GM12874 (cell line): ENCODE results near the gene GATA2.

Source experiments
- TF ChIP-seq, protein P1 (sequence below): IDR thresholded peaks from 2 replicates; pipeline ENCODE4 v1.5.1; 2011; ENCODE audit warnings: low read depth, mild to moderate bottlenecking, control low read depth, low read length, moderate library complexity; ENCODE audit not compliant: insufficient read depth

GATA2 gene

DNA sequence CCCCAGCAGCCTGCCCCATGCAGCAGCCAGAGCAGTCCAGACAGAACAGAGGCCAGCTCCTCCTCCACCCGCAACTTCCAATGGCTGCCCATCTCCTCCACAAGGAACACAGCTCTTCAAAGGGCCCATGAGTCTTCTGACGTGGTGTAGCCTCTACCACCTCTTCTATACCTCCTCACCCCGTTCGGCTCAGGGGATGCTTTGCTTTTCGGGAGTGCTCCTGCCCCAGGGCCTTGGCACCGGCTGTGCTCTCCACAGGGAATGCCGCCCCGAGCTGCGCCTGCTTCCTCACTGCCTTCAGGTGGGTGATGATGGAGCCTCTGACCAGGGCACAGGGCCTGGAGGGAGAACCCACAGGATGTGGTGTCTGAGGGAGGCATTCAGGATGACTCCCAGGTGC is 40.9 kb downstream of the GATA2 start:
- TF ChIP-seq, protein P1, sequence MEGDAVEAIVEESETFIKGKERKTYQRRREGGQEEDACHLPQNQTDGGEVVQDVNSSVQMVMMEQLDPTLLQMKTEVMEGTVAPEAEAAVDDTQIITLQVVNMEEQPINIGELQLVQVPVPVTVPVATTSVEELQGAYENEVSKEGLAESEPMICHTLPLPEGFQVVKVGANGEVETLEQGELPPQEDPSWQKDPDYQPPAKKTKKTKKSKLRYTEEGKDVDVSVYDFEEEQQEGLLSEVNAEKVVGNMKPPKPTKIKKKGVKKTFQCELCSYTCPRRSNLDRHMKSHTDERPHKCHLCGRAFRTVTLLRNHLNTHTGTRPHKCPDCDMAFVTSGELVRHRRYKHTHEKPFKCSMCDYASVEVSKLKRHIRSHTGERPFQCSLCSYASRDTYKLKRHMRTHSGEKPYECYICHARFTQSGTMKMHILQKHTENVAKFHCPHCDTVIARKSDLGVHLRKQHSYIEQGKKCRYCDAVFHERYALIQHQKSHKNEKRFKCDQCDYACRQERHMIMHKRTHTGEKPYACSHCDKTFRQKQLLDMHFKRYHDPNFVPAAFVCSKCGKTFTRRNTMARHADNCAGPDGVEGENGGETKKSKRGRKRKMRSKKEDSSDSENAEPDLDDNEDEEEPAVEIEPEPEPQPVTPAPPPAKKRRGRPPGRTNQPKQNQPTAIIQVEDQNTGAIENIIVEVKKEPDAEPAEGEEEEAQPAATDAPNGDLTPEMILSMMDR: no peak

DNA sequence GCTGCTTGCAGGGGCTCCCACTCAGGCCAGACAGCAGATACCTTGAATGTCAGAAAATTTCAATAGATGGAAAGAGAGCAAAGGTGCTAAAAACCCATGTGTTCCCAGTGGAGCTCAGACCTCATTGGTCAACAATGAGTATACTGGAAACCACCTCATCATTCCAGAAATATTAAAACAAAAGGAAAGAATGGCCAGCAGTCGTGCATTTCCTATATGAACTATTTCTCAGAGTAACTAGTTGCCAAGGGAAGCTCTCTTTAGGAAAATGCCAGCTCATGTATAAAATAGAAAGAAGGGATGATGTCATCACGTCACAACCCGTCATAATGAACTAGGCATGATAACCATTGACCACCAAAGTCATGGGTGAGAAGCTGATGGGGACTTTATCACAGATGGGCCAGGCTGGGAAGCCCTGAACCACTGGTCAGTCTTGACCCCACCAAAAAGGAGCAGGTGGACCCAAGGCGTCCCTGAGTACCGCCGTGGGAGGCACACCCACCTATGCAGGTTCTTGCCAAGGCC is 43.8 kb downstream of the GATA2 start:
- TF ChIP-seq, protein P1: no peak

DNA sequence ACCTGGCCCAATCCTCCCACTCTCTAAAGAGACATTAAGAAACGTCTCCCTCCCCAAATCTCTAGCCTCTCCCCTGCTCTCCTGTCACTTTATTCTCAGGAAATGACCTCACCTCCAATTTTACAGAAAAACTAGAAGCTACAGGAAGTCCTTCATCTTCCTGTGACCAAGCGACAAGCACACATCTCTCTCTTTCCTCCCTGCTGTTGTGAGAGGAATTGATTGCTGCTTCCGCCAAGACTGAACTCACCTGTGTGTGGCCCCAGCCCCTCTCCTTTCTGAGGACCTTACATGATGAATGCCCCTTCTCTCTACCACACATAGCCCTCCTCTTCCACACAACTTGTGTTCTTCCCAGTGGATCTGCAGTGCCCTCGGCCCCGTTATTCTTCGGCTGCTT is 44.5 kb downstream of the GATA2 start:
- TF ChIP-seq, protein P1: no peak

GRCh38 chr3:128447561-128448013 is 45.4 kb downstream of the GATA2 start:
- TF ChIP-seq, protein P1: no peak

DNA sequence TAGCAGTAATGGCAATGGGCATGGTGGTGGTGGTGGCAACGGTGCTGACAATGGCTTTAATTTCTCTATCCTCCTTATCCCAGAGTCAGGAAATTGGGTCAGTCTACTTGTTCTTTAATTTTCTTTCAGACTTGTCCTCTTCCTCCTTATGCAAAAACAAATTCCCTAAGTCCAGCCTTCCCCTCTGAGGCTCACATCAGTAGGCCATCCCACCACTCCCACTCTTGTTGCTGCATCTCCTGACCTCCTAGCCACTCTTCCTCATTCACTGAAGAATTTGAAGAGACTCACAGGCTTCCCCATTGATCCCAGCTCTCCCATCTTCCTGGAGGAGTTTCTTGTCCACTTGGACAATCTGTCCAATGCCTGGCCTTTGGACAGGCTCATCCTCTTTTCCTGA is 46.2 kb downstream of the GATA2 start:
- TF ChIP-seq, protein P1: no peak

- TF ChIP-seq, protein P1: no peak
Measured at GRCh38 chr3:128445357-128445756, 47.6 kb downstream of the GATA2 start.

DNA sequence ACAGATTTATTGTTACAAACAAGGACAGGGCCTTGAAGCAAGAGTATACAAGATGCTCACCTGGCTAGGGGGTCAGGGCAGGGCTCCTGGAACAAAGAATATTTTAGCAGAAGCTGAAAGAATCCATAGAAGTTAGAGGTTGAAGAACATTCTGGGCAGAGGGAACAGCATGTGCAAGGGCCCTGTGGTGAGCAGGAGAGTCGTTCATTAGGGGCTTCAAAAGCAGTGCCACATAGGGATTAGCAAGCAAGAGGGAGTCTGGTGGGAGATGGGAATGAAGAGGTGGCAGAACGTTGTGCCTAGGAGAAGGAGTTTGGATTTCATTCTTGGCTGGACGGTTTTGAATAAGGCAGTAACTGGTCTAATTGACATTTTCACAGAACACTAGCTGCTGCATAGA is 49.2 kb downstream of the GATA2 start:
- TF ChIP-seq, protein P1: no peak
